ENCODE data around the gene PAQR9.

The PAQR9 gene

DNA sequence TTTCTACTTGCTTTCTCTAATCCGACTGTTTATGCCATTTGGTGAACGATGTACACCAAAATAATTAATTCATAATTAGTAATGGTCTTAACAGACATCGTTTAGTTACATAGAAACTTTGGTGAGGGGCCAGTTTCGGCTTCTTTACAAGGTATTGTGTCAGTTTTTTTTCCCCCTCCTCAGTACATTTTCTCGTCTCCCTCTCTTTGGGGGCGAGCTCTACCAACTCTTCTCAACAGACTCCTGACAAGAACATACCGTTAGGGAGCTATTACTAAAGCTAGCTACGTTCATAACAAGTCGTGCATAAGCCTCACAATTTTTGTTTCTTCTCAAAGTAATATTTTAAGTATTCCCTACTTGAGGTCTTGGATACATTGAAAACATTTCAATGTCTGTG lies 39.3 kb upstream of the PAQR9 start:
- TF ChIP-seq, protein P1, sequence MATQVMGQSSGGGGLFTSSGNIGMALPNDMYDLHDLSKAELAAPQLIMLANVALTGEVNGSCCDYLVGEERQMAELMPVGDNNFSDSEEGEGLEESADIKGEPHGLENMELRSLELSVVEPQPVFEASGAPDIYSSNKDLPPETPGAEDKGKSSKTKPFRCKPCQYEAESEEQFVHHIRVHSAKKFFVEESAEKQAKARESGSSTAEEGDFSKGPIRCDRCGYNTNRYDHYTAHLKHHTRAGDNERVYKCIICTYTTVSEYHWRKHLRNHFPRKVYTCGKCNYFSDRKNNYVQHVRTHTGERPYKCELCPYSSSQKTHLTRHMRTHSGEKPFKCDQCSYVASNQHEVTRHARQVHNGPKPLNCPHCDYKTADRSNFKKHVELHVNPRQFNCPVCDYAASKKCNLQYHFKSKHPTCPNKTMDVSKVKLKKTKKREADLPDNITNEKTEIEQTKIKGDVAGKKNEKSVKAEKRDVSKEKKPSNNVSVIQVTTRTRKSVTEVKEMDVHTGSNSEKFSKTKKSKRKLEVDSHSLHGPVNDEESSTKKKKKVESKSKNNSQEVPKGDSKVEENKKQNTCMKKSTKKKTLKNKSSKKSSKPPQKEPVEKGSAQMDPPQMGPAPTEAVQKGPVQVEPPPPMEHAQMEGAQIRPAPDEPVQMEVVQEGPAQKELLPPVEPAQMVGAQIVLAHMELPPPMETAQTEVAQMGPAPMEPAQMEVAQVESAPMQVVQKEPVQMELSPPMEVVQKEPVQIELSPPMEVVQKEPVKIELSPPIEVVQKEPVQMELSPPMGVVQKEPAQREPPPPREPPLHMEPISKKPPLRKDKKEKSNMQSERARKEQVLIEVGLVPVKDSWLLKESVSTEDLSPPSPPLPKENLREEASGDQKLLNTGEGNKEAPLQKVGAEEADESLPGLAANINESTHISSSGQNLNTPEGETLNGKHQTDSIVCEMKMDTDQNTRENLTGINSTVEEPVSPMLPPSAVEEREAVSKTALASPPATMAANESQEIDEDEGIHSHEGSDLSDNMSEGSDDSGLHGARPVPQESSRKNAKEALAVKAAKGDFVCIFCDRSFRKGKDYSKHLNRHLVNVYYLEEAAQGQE (IDR thresholded peaks at IDR 0.05; ENCODE audit: insufficient read depth in 1 of 2, low read depth in 2 of 2, low read length in 2 of 2), result no peak
- no peak for TF ChIP-seq FOXP2 (optimal IDR thresholded peaks at IDR 0.05; ENCODE audit: borderline replicate concordance, extremely low read depth, extremely low read length, insufficient read depth)
- no peak for TF ChIP-seq SIN3A (IDR thresholded peaks at IDR 0.05; ENCODE audit: borderline replicate concordance, insufficient read depth, low read length)
- no peak for TF ChIP-seq TAF1 (IDR thresholded peaks at IDR 0.05; ENCODE audit: borderline replicate concordance, insufficient read depth, low read length)
- TF ChIP-seq POLR2AphosphoS5 (IDR thresholded peaks at IDR 0.05; ENCODE audit: low read depth, low read length), result no peak

DNA sequence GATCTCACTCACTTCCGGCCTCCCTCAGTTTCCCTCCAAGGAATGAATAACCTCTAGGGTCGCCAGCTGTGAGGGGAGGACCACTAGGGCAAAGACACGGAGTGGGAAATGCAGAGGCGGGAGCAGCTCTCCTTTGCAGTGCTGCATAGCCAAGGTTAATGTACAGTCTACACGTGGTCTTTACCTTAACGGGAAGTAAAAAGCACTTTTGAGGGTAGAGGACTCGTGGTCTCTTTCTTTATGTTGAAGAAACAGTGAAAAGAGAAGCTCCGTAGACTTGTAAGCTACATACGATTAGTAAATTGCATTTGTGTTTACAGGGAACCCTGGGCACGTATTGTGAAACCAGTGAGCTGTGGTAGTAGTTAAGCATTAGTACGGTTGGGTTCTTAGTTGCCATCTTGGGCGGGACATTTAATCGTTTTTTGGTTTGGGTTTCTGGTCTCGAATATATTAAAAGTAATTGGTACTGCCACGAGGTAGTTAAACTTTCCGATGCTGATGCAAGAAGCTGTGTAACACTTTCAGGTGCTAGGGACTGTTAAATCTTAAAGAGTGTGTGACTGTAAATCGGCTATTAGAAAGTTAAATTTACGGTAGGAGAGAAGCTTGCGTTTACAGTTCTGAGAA lies 38.7 kb upstream of the PAQR9 start:
- TF ChIP-seq SIN3A (IDR thresholded peaks at IDR 0.05; ENCODE audit: borderline replicate concordance, insufficient read depth, low read length) (no peak), FOXP2 (optimal IDR thresholded peaks at IDR 0.05; ENCODE audit: borderline replicate concordance, extremely low read depth, extremely low read length, insufficient read depth) (no peak), POLR2AphosphoS5 (IDR thresholded peaks at IDR 0.05; ENCODE audit: low read depth, low read length) (no peak), TAF1 (IDR thresholded peaks at IDR 0.05; ENCODE audit: borderline replicate concordance, insufficient read depth, low read length) (no peak)
- TF ChIP-seq, protein P1 (IDR thresholded peaks at IDR 0.05; ENCODE audit: insufficient read depth in 1 of 2, low read depth in 2 of 2, low read length in 2 of 2), result no peak

DNA sequence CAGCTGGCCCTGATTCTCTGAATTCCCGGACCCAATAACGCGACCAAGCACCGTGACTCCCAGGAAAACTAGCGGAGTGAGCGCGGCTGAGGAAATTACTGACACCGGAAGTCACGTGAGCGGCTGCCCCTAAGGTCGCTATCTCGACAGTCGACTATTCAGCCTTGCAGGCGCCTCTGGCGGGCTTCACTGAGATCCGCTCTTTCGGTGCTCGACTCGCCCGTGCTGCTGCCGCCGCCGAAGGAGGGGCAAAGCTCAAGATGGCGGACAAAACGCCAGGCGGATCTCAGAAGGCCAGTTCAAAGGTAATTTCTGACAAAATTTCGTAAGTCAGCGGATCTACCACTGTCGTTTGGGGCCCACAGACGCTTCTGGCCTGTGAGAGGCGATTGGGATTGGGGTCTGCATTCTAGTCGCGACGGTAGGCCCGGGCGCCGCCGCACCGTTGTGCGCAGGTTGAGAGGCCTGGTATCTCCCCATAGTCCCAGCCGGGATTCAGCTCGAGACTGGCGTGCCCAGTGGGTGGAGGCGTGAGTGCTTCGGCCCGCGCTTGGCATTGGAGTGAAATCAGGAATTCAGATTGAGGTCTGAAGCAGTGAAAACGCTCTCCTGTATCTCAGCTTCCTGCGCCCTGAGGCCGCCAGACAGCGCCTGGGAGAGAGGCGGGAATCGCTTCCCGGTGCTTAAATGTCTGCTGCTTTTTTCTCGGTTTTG lies 38.1 kb upstream of the PAQR9 start, which contains the start of gene U2SURP:
Gene U2SURP (plus strand): TSS at position 202 of the 714 bp plus-strand sequence. CDS start 59 bp downstream, at position 261.
- TF ChIP-seq SIN3A (IDR thresholded peaks at IDR 0.05; ENCODE audit: borderline replicate concordance, insufficient read depth, low read length), result no peak
- peak; percentile 88 for TF ChIP-seq TAF1 (IDR thresholded peaks at IDR 0.05; ENCODE audit: borderline replicate concordance, insufficient read depth, low read length)
- peak; percentile 87 for TF ChIP-seq POLR2AphosphoS5 (IDR thresholded peaks at IDR 0.05; ENCODE audit: low read depth, low read length)
- TF ChIP-seq, protein P1 (IDR thresholded peaks at IDR 0.05; ENCODE audit: insufficient read depth in 1 of 2, low read depth in 2 of 2, low read length in 2 of 2), result peak; percentile 34 to 51; a peak in 2 of 4 replicates
- TF ChIP-seq FOXP2 (optimal IDR thresholded peaks at IDR 0.05; ENCODE audit: borderline replicate concordance, extremely low read depth, extremely low read length, insufficient read depth), result peak; percentile 59

DNA sequence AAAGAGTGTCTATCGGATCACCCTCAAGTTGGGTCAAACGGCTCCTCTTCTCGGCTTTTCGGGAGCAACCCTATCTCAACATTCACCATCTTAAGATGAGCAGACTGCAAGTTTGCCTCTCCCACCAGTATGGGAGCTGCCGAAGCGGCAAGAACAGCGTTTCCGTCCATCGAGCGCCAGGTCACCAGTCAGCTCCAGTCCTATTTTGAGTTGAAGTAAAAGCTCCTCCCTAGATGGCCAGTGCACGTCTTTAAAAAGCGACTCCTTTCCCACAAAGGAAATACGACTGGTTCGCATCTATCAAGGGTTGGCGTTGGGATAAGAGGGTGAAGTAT lies 37.5 kb upstream of the PAQR9 start:
- TF ChIP-seq TAF1 (IDR thresholded peaks at IDR 0.05; ENCODE audit: borderline replicate concordance, insufficient read depth, low read length), result no peak
- no peak for TF ChIP-seq FOXP2 (optimal IDR thresholded peaks at IDR 0.05; ENCODE audit: borderline replicate concordance, extremely low read depth, extremely low read length, insufficient read depth)
- TF ChIP-seq SIN3A (IDR thresholded peaks at IDR 0.05; ENCODE audit: borderline replicate concordance, insufficient read depth, low read length), result no peak

DNA sequence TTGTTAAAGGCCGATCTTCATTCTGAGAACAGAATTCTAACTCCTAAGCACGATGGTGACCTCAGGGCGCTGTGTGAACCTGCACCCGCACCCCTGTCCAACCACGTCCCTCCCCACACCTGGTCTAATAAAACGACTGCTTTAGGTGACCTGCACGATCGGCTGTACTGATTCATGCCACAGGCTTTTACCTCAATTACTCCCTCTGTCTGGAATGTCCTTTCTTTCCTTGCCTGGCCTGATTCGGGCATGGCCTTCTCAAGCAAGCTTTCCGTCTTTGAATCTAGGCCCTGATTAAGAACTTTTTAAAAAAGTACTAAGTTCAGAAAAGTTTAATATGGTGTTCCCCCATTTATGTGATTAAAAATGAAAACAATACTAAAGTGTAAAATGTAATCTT lies 37.1 kb upstream of the PAQR9 start:
- TF ChIP-seq, protein P1 (IDR thresholded peaks at IDR 0.05; ENCODE audit: insufficient read depth in 1 of 2, low read depth in 2 of 2, low read length in 2 of 2), result no peak
- TF ChIP-seq SIN3A (IDR thresholded peaks at IDR 0.05; ENCODE audit: borderline replicate concordance, insufficient read depth, low read length), result no peak
- no peak for TF ChIP-seq FOXP2 (optimal IDR thresholded peaks at IDR 0.05; ENCODE audit: borderline replicate concordance, extremely low read depth, extremely low read length, insufficient read depth)
- no peak for TF ChIP-seq TAF1 (IDR thresholded peaks at IDR 0.05; ENCODE audit: borderline replicate concordance, insufficient read depth, low read length)
- TF ChIP-seq POLR2AphosphoS5 (IDR thresholded peaks at IDR 0.05; ENCODE audit: low read depth, low read length), result no peak
